ENCODE measurements around the gene KCNMA1.

Gene KCNMA1

GRCh38 chr10:77207828-77208185, 429.8 kb downstream of the KCNMA1 start:
- no peak for DNase-seq (ENCODE audit: low read depth)

- DNase-seq (ENCODE audit: low read depth), result no peak
These were observed 430.3 kb downstream of the KCNMA1 start for GRCh38 chr10:77207182-77207827.

- no peak for DNase-seq (ENCODE audit: low read depth)
These were observed 432.5 kb downstream of the KCNMA1 start for GRCh38 chr10:77205135-77205534.

DNA sequence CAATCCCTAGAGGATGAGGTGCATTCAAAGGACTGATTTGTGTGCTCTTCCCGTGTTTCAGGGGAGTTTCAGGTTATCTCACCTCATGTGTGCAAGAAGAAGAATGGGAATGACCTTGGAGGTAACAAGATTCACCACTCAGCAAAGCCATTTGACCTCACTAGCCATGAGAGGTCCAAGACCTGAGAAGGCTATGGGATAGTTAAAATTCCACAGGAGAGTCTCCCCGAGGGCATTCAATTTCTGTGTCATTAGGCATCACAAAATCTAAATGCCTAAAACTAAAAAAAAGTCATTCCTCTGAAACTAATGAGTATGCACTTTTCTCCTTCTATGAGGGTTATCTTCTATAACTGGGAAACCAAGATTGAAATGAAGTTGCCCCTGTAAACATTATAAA, 433.4 kb downstream of the KCNMA1 start:
- DNase-seq (ENCODE audit: low read depth), result no peak

DNA sequence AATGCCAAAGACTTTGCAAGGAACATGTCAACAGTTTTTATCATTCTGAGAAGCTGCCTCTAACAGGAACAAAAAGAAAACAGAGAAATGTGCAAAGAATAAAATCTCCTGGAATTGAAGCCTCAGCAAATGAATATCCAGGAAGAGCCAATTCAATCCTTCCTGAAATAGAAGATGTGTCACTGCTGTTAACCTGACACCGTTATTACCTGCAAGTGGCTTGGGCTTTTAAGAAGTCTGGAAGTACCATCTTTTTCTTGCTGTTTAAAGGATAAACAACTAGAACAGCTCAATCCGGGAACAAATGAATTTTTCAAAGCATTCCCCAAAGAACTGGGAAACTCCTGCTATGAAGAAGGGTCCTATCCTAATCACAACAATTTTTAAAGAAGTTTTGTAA, 434.8 kb downstream of the KCNMA1 start:
- DNase-seq (ENCODE audit: low read depth), result no peak

DNA sequence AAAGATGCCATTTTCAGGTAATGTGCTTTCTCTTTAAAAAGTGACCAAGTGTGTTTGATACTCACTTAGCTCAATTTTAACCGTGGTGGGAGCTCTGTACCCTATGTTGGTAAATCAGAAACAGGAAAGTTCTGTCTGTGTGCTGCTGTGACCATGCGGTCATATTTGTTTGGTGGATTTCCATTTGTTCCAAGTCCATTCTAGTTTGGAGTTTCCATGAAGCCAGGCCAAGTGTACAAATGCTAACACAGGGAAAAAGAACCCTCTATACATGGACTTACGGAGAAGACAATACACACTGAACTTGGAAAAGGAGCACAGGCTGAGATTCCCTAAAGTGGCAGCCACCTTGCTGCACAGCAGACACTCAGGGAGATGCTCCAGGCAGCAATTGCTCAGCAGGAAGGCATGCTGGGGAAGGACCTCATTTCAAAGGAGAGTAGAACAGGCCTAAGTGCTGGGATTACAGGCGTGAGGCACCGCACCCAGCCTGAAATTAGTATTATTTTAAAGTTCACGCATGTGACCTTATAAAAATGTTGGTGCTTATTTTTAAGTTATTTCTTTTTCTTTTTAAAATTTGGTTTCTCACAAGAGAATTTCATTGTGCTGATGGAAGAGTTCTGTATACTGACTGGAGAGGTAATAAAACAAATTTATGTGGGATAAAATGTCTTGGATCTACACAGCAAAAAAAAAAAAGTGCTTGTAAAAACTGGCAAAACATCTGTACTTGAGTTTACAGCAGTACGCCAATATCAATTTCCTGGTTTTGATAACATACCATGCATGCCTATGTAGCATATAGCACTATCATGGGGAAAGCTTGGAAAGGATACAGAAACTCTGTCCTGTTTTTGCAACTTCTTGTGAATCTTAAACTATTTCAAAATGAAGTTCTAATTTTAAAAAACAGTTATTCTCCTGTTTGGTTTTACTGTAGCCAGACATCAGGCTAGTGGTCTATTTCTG, 436.2 kb downstream of the KCNMA1 start:
- DNase-seq (ENCODE audit: low read depth), result no peak

GRCh38 chr10:77197544-77197943, 440.1 kb downstream of the KCNMA1 start:
- no peak for DNase-seq (ENCODE audit: low read depth)

DNA sequence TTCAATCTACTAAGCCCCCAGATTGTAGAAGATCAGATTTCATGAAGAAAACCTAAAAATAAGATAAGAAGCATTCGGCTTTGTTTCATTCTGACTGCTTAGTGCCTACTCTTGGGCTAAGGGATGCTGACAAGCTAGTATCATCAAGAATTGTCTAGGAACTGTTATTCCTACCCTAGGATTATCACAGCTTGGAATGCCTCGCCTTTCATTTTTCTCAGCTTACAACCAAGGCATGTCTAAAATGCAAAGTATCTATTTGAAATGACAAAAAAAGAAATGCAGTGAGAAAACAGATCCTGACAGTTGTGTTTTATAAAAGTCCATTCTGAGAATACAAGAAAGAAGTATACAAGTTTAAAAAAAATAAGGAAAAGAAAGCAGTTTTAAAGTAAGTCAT, 441.0 kb downstream of the KCNMA1 start:
- DNase-seq (ENCODE audit: low read depth), result no peak

GRCh38 chr10:77195101-77195500, 442.5 kb downstream of the KCNMA1 start:
- no peak for DNase-seq (ENCODE audit: low read depth)

GRCh38 chr10:77193001-77193400, 444.6 kb downstream of the KCNMA1 start:
- no peak for DNase-seq (ENCODE audit: low read depth)

GRCh38 chr10:77192402-77192801, 445.2 kb downstream of the KCNMA1 start:
- no peak for DNase-seq (ENCODE audit: low read depth)

DNA sequence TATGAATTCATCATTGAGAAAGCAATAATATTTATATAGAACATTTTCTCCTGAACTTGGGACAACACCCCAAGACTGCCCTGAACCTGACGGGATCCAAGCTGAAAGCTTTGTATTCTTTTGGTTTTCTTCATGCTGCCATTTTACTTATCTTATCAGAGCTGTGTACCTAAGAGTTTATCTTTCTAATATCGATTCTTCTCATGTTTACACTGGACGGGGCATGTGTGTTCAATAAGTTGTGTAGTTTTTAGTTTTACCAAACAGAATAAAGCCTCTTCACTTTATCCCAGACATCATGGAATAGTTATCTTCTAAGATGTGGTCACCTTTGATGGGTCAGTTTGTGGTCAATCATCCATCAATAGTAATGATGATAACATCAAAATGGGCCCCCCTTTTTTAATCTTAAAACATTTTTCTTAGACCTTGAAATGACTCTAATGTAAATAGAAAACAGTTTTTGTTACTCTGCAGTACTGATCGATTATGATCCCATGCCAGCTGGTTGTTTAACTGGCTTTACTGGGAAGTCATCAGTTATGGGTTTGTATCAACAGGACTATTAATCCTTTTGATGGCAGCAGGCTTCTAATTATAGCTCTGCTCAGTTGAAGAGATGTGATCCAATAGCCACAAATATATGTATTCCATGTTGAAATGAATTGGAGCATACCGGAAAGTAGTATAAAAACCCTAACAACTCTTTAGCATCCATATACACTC, 446.1 kb downstream of the KCNMA1 start:
- DNase-seq (ENCODE audit: low read depth), result no peak

DNA sequence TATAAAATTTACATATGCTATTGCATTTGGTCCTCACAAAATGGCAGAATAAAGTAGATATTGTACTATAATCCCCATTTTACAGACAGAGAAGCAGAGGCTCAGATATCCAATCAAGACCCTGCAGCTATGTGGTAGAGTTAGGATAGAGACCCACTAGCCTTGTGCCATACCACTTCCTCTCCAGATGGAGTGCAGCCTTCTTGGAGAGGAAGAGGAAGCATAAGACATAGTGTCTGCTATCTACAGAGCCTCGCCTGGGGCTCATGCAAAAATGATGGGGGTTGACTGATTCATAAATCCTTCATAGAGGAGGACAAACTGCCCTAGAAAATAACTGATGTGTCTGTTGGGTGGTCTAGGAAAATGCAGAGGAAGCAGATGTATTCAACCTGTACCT, 447.3 kb downstream of the KCNMA1 start:
- no peak for DNase-seq (ENCODE audit: low read depth)

DNA sequence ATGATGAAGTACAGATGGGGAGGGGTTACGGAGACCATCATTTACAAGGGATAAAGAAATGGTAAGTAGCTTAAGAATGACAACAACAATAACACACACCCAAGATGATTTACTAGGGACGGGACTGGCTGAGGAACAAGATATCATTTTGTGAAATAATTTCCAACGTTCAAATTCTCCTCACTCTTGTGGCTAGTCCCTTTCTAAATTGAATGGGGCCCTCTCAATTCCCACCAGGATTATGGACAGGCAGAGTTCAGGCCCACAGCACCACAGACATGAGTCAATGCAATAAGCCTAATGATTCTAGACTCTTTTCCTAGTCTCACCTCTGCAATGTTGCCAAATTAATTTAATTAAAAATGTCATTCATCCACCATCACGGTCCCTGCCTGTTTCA, 448.1 kb downstream of the KCNMA1 start:
- DNase-seq (ENCODE audit: low read depth), result no peak

GRCh38 chr10:77189075-77189474, 448.5 kb downstream of the KCNMA1 start:
- no peak for DNase-seq (ENCODE audit: low read depth)

DNA sequence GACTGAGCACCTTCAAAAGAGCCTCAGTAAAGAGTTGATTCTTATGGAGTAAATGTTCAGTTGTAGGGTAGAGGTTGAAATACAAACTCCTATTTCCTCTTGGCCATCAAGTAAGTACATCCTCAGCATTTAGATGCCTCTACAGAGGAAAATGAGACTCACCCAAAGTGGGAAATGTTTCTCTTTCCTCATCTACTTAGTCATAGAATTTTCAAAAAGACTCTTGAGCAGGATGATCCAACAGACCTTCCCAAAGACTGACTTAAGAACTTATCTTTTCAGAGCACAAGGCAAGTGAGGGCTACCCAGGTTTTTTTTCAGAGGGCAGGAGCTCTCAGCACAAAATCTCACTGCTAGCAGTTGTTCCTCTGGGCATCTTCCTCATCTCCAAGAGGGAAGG, 449.1 kb downstream of the KCNMA1 start:
- no peak for DNase-seq (ENCODE audit: low read depth)

DNA sequence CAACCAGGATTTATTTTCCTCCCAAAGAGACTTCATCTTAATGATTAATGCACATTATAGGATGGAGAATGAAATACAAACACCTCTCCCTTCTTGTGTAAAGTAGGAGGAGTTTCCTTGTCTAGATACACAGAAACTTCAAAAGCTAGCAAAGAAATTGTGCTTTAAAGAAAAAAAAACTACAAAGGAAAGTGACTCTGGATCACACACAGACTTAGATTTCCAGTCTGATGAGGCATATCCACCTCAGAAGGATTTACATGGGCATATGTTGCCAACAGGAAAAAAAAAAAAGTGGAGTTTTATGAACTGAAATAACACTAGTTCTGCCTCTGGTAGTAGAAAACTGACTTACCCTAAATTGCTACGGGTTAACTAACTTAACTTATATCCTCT, 449.6 kb downstream of the KCNMA1 start:
- no peak for DNase-seq (ENCODE audit: low read depth)

GRCh38 chr10:77187376-77187999, 450.1 kb downstream of the KCNMA1 start:
- DNase-seq (ENCODE audit: low read depth), result no peak

- DNase-seq (ENCODE audit: low read depth), result no peak
These were observed 450.7 kb downstream of the KCNMA1 start for GRCh38 chr10:77186936-77187335.

GRCh38 chr10:77185696-77186095, 451.9 kb downstream of the KCNMA1 start:
- no peak for DNase-seq (ENCODE audit: low read depth)

DNA sequence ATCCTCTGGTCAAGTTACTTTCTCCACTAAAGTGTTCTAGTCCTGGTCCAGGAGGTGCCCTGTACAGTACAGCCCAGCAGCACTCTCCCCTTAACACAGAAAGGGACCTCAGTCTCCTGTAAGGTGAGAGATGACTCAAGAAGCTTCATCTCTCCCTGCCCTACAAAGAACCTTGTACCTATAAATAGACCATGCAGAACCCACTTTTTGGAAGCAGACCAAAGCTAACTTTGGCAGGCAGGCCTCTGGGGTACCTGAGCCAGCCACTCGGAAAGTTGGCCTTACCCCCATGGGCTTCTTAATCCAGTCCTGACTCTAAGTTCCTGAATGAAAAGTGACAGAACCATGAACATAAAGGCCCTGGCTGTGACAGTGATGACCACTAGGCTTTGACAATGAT, 454.8 kb downstream of the KCNMA1 start:
- no peak for DNase-seq (ENCODE audit: low read depth)

GRCh38 chr10:77180794-77181193, 456.8 kb downstream of the KCNMA1 start:
- DNase-seq (ENCODE audit: low read depth), result no peak

All from stimulated activated CD8-positive, alpha-beta memory T cell treated with anti-CD3 and anti-CD28 coated beads, Interleukin-12 subunit alpha, Interleukin-12 subunit beta, amount 100 ng/mL, for 1 hour (primary cell).